GM12872 (cell line): ENCODE results near the gene REPS2.

Experiments used
- CTCF ChIP-seq: IDR thresholded peaks from 3 replicates; pipeline ENCODE4 v1.5.1; 2011; ENCODE audit warnings: low read depth, mild to moderate bottlenecking, low read length, moderate library complexity; ENCODE audit not compliant: insufficient read depth

REPS2 gene

GRCh38 chrX:17030580-17031270 is 84.3 kb downstream of the REPS2 start:
- TF ChIP-seq CTCF: no peak

GRCh38 chrX:17031827-17032226 is 85.4 kb downstream of the REPS2 start:
- no peak for TF ChIP-seq CTCF

GRCh38 chrX:17032351-17032750 is 85.9 kb downstream of the REPS2 start:
- TF ChIP-seq CTCF: no peak

GRCh38 chrX:17033225-17033624 is 86.8 kb downstream of the REPS2 start:
- no peak for TF ChIP-seq CTCF

- no peak for TF ChIP-seq CTCF
Measured at GRCh38 chrX:17035111-17035510, 88.7 kb downstream of the REPS2 start.

GRCh38 chrX:17036171-17036961 is 89.9 kb downstream of the REPS2 start:
- TF ChIP-seq CTCF: no peak

GRCh38 chrX:17038277-17038676 is 91.8 kb downstream of the REPS2 start:
- no peak for TF ChIP-seq CTCF
